Peyer's patch (tissue), 4 donors: ENCODE measurements around the gene TPRX1. TPM values are rescaled to one million over a fixed set of nuclear protein-coding genes. Genes with fewer than 3 reads are reported as not detected.

Experiments
- DNase-seq, 3 donors: peaks; one replicate each; pipeline ENCODE4 v3.0.0-alpha.2; 2017 to 2019
- H3K27ac ChIP-seq, 4 donors: fragments of 200-600 bp; sonication (generic); one replicate each; pipeline ENCODE4 v1.5.1; 2016 to 2019
- H3K27me3 ChIP-seq, 2 donors: fragments of 200-600 bp; sonication (generic); one replicate each; pipeline ENCODE4 v1.5.1; 2019
- H3K36me3 ChIP-seq, 3 donors: fragments of 200-600 bp; sonication (generic); one replicate each; pipeline ENCODE4 v1.5.1; 2016 to 2019
- H3K4me1 ChIP-seq, 4 donors: fragments of 200-600 bp; sonication (generic); one replicate each; pipeline ENCODE4 v1.5.1; 2016 to 2019
- H3K4me3 ChIP-seq, 4 donors: fragments of 200-600 bp; sonication (generic); 1 replicate in 3 of 4; 2 replicates in 1 of 4; pipeline ENCODE4 v1.5.1; 2016 to 2019; ENCODE audit warnings: mild to moderate bottlenecking in 1 of 4
- H3K9me3 ChIP-seq, 4 donors: fragments of 200-600 bp; sonication (generic); one replicate each; pipeline ENCODE4 v1.5.1; 2016 to 2019; ENCODE audit warnings: mild to moderate bottlenecking in 1 of 4
- POLR2A ChIP-seq, 2 donors: fragments of 450-650 bp; IDR thresholded peaks; one replicate each; pipeline ENCODE4 v1.5.1; 2017; ENCODE audit warnings: antibody characterized with exemption in 2 of 2, mild to moderate bottlenecking in 2 of 2, moderate library complexity in 2 of 2
- total RNA-seq, 4 donors: library from RNA; depleted of rRNA; stranded (reverse); fragments of >200 nt; gene quantifications; one replicate each; pipeline ENCODE4 v1.1.0, GENCODE V29; 2016
- TF ChIP-seq, protein P1 (sequence below), 6 experiments: fragments of 450-650 bp in 4 of 6; fragments of 200-600 bp in 2 of 6; sonication (generic) in 1 of 6; IDR thresholded peaks; one replicate each; pipeline ENCODE4 v1.5.1; 2017 to 2019; ENCODE audit warnings: antibody characterized with exemption in 6 of 6, mild to moderate bottlenecking in 3 of 6, moderate library complexity in 1 of 6

Gene TPRX1
- total RNA-seq, 4 donors from 2014 or later, result not detected

DNA sequence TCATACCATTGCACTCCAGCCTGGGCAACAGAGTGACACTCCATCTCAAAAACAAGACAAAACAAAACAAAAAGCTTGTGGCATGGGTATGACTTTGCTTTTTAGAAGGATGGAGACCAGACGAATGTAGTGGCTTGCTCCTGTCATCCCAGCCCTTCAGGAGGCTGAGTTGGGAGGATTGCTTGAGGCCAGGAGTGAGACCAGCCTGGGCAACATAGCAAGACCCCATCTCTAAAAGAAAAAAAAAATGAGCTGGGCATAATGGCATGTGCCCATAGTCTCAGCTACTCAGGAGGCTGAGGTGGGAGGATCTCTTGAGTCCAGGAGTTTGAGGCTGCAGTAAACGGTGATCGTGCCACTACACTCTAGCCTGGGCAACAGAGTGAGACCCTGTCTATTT is 42.2 kb downstream of the TPRX1 start:
- Histone ChIP-seq H3K36me3 (peaks cover 0 to 8% (median 0%) of the 10 kb centered on the region in 3 donors), H3K27ac (no peak overlapping the region), H3K27me3 (no peaks in the 10 kb centered on the region), H3K9me3 (no peaks in the 10 kb centered on the region), H3K4me3 (no peak overlapping the region), H3K4me1 (peaks cover 0 to 6% (median 0%) of the 10 kb centered on the region in 4 donors)
- no peak for TF ChIP-seq POLR2A (IDR thresholded peaks at IDR 0.05)
- TF ChIP-seq, protein P1, sequence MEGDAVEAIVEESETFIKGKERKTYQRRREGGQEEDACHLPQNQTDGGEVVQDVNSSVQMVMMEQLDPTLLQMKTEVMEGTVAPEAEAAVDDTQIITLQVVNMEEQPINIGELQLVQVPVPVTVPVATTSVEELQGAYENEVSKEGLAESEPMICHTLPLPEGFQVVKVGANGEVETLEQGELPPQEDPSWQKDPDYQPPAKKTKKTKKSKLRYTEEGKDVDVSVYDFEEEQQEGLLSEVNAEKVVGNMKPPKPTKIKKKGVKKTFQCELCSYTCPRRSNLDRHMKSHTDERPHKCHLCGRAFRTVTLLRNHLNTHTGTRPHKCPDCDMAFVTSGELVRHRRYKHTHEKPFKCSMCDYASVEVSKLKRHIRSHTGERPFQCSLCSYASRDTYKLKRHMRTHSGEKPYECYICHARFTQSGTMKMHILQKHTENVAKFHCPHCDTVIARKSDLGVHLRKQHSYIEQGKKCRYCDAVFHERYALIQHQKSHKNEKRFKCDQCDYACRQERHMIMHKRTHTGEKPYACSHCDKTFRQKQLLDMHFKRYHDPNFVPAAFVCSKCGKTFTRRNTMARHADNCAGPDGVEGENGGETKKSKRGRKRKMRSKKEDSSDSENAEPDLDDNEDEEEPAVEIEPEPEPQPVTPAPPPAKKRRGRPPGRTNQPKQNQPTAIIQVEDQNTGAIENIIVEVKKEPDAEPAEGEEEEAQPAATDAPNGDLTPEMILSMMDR (IDR thresholded peaks at IDR 0.05), result no peak
- DNase-seq, result no peak

DNA sequence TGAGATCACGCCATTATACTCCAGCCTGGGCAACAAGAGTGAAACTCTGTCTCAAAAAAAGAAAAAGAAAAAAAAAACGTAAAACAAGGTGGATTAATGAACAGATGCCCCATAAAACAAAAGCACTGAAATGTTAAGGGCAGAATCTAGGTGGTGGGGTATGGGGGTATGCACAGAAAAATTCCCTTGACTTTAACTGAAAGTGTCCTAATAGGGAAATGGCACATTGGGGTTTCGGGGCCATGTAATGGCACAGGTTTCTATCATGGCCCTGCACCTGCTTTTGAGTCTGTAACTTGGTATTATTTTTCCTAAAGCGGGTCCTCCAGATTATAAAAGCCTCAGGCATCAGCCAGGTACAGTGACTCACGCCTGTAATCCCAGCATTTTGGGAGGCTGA is 42.8 kb downstream of the TPRX1 start:
- TF ChIP-seq, protein P1 (IDR thresholded peaks at IDR 0.05), result no peak
- no peak for TF ChIP-seq POLR2A (IDR thresholded peaks at IDR 0.05)
- Histone ChIP-seq H3K36me3 (peaks cover 0 to 14% (median 0%) of the 10 kb centered on the region in 3 donors), H3K27ac (no peak overlapping the region), H3K27me3 (no peaks in the 10 kb centered on the region), H3K4me3 (no peak overlapping the region), H3K9me3 (no peaks in the 10 kb centered on the region), H3K4me1 (peaks cover 0 to 12% (median 3%) of the 10 kb centered on the region in 4 donors)
- no peak for DNase-seq

DNA sequence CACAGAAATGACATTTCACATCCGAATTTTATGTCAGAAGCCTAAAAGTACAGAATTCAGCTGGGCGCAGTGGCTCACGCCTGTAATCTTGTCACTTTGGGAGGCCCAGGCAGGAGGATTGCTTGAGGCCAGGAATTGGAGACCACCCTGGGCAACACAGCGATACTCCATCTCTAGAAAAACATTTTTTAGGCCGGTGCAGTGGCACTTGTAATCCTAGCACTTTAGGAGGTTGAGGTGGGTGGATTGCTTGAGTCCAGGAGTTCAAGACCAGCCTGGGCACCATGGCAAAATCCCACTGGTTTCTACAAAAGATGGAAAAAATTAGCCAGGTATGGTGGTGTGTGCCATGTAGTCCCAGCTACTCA is 43.7 kb downstream of the TPRX1 start:
- DNase-seq, result no peak
- H3K27me3 ChIP-seq, result no peaks in the 10 kb centered on the region
- no peaks in the 10 kb centered on the region for H3K9me3 ChIP-seq
- no peak for TF ChIP-seq POLR2A (IDR thresholded peaks at IDR 0.05)
- TF ChIP-seq, protein P1 (IDR thresholded peaks at IDR 0.05), result no peak
- H3K27ac ChIP-seq, result no peak overlapping the region
- peaks cover 0 to 24% (median 0%) of the 10 kb centered on the region in 3 donors for H3K36me3 ChIP-seq
- H3K4me1 ChIP-seq, result peaks cover 0 to 14% (median 3%) of the 10 kb centered on the region in 4 donors
- H3K4me3 ChIP-seq, result no peak overlapping the region

DNA sequence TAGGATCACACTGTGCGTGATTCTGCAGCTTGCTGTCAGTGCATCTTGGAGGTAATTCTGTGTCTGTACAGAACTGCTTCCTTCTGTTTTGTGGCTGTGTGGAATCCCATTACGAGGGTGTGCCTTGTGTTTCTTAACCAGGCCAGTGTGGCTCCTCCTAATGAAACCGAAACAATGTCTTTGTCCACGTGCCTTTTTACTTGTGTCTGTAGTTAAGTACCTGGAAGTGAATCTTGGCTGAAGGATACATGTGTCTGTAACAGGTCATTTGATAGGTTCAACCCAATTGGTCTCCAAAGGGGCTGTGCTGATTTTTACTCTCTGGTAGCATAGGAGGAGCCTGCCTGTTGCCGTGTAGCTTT is 45.9 kb downstream of the TPRX1 start:
- H3K27ac ChIP-seq, result peak overlapping the region in 3 of 4 donors; percentile 61 to 91 (median 74)
- peaks cover 0 to 14% (median 3%) of the 10 kb centered on the region in 4 donors for H3K4me1 ChIP-seq
- no peak overlapping the region for H3K4me3 ChIP-seq
- no peaks in the 10 kb centered on the region for H3K9me3 ChIP-seq
- DNase-seq, result no peak
- H3K36me3 ChIP-seq, result peaks cover 0 to 46% (median 0%) of the 10 kb centered on the region in 3 donors
- TF ChIP-seq, protein P1 (IDR thresholded peaks at IDR 0.05), result no peak
- no peak for TF ChIP-seq POLR2A (IDR thresholded peaks at IDR 0.05)
- H3K27me3 ChIP-seq, result no peaks in the 10 kb centered on the region

DNA sequence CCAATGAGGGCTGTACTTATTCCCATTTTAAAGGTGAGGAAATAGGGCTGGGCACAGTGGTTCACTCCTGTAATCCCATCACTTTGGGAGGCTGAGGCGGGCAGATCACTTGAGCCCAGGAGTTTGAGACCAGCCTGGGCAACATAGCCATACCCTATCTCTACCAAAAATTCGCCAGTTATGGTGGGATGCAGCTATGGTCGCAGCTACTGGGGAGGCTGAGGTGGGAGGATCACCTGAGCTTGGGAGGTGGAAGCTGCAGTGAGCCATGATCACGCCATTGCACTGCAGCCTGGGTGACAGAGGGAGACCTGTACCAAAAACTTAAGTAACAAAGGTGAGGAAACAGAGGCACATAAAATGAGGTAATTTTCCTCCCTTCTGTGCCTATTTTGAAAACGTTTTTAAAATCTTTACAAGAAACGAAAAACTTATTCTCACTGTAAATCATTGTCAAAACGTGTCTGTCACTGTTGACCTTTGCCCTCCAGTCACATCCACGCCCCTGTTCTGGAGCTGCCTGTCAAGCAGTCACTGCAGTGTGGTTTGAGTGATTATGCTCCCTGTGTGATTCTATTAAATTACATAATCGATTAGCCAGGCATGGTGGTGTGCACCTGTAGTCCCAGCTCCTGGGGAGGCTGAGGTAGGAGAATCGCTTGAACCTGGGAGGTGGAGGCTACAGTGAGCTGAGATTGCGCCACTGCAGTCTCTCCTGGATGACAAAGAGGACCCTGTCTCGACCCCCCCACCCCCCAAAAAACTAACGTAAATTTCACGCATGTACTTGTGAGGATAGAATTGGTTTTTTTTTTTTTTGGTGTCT is 46.5 kb downstream of the TPRX1 start:
- Histone ChIP-seq H3K36me3 (peaks cover 0 to 52% (median 0%) of the 10 kb centered on the region in 3 donors), H3K27me3 (no peaks in the 10 kb centered on the region), H3K4me3 (no peak overlapping the region), H3K4me1 (peaks cover 0 to 14% (median 3%) of the 10 kb centered on the region in 4 donors), H3K27ac (peak overlapping the region in 3 of 4 donors; percentile 61 to 91 (median 74)), H3K9me3 (no peaks in the 10 kb centered on the region)
- DNase-seq, result peak in 1 of 3 donors; percentile 77
- TF ChIP-seq, protein P1 (IDR thresholded peaks at IDR 0.05), result no peak
- TF ChIP-seq POLR2A (IDR thresholded peaks at IDR 0.05), result no peak
